Ascending aorta (tissue), 2 donors: ENCODE data around the gene CTNNA2. TPM values are rescaled to one million over a fixed set of nuclear protein-coding genes. Genes with fewer than 3 reads are reported as not detected.

ENCODE experiments used
- DNase-seq, 2 donors: peaks; one replicate each; pipeline ENCODE4 v3.0.0-alpha.2; 2019; ENCODE audit warnings: low spot score in 2 of 2
- H3K27ac ChIP-seq, 2 donors: fragments of 200-600 bp; sonication (generic); one replicate each; pipeline ENCODE4 v1.5.1; 2016 to 2017; ENCODE audit warnings: mild to moderate bottlenecking in 1 of 2
- H3K27me3 ChIP-seq: fragments of 200-600 bp; sonication (generic); one replicate; pipeline ENCODE4 v1.5.1; 2017
- H3K36me3 ChIP-seq, 2 donors: fragments of 200-600 bp; sonication (generic); one replicate each; pipeline ENCODE4 v1.5.1; 2016
- H3K4me1 ChIP-seq, 2 donors: fragments of 200-600 bp; sonication (generic); one replicate each; pipeline ENCODE4 v1.5.1; 2016 to 2017; ENCODE audit warnings: mild to moderate bottlenecking in 1 of 2
- H3K4me3 ChIP-seq, 2 donors: fragments of 200-600 bp; sonication (generic); one replicate each; pipeline ENCODE4 v1.5.1; 2016 to 2017; ENCODE audit warnings: mild to moderate bottlenecking in 1 of 2
- H3K9me3 ChIP-seq, 2 donors: fragments of 200-600 bp; sonication (generic); one replicate each; pipeline ENCODE4 v1.5.1; 2016
- intact Hi-C: fragments of 100-400 bp; cut with DNase I; formaldehyde crosslinking; loops from one replicate; pipeline ENCODE4 v1.15.1; 2023
- total RNA-seq: library from RNA; depleted of rRNA; stranded (reverse); fragments of >200 nt; gene quantifications from one replicate; pipeline ENCODE4 v1.1.0, GENCODE V29; 2016
- TF ChIP-seq, protein P1 (sequence below), 3 experiments: fragments of 200-600 bp in 2 of 3; fragments of 450-650 bp in 1 of 3; sonication (generic) in 2 of 3; IDR thresholded peaks; one replicate each; pipeline ENCODE4 v1.5.1; 2016 to 2019; ENCODE audit warnings: antibody characterized with exemption in 3 of 3, mild to moderate bottlenecking in 1 of 3, moderate library complexity in 1 of 3

The CTNNA2 gene
- total RNA-seq, 1 donor from 2014 or later, result not detected

DNA sequence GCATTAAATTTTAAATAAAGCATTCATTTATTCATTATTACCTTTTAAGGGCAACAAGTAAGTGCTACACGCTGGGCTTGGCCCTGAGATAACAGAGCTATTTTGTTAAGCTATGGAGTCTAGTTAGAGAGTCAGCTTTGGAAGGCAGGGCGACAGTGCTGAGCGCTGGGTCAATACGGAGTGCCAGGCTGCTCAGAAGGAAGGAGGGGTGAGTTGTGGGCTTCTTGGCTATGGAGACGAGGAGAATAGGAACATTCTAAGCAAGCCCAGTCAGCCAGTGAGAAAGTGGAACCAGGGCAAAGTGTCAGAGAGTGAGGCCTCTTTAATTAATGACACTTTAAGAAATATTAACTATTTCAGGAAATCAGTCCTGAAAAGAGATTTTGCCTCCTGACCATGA is 503.3 kb downstream of the CTNNA2 start:
- H3K9me3 ChIP-seq, result no peaks in the 10 kb centered on the region
- TF ChIP-seq, protein P1, sequence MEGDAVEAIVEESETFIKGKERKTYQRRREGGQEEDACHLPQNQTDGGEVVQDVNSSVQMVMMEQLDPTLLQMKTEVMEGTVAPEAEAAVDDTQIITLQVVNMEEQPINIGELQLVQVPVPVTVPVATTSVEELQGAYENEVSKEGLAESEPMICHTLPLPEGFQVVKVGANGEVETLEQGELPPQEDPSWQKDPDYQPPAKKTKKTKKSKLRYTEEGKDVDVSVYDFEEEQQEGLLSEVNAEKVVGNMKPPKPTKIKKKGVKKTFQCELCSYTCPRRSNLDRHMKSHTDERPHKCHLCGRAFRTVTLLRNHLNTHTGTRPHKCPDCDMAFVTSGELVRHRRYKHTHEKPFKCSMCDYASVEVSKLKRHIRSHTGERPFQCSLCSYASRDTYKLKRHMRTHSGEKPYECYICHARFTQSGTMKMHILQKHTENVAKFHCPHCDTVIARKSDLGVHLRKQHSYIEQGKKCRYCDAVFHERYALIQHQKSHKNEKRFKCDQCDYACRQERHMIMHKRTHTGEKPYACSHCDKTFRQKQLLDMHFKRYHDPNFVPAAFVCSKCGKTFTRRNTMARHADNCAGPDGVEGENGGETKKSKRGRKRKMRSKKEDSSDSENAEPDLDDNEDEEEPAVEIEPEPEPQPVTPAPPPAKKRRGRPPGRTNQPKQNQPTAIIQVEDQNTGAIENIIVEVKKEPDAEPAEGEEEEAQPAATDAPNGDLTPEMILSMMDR (IDR thresholded peaks at IDR 0.05), result no peak
- DNase-seq, result no peak
- intact Hi-C loops, result no loop called here
- H3K36me3 ChIP-seq, result no peaks in the 10 kb centered on the region
- no peaks in the 10 kb centered on the region for H3K4me1 ChIP-seq
- H3K27ac ChIP-seq, result no peak overlapping the region
- H3K4me3 ChIP-seq, result no peak overlapping the region
- no peaks in the 10 kb centered on the region for H3K27me3 ChIP-seq

DNA sequence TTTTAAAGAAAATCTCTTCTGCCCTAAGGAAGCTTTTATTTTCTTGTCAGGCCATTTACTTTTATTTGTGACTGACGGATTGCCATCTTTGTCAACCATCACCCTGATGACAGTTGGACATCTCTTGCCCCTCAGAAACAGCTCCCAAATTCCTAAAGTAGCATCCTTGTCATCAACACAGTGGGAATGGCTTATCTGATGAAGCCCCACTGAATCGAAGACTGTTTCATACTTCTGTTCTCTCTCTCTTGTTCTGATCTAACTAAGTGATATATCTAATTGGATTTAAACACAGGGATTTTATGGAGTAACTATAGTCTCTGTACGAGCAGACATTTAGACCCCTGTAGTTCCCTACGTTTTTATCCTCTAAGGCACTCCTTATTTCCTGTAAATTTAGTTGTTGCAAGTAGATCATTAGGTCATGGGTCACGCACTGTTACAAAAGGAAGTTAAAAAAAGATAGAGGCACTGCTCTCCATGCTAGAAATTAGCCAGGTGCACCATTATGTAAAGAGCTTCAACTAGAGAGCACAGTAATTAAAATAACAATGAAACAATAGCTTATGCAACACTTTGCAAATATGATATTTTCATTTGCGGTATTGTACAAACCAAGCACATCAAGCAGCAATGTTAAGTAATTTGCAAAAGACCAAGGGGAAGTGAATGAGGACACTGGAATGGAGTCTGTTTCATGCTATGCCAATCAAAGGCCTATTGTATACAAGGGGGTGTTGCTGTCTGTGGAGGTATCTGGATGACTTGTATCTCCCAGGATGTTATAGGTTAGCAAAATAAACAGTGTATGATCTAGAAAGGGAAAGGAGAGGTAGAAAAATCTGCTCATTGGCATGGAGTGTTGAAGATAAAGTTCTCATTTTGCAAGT is 507.0 kb downstream of the CTNNA2 start:
- no peak overlapping the region for H3K27ac ChIP-seq
- intact Hi-C loops, result no loop called here
- TF ChIP-seq, protein P1 (IDR thresholded peaks at IDR 0.05), result no peak
- H3K27me3 ChIP-seq, result no peaks in the 10 kb centered on the region
- no peaks in the 10 kb centered on the region for H3K36me3 ChIP-seq
- no peaks in the 10 kb centered on the region for H3K4me1 ChIP-seq
- H3K4me3 ChIP-seq, result no peak overlapping the region
- H3K9me3 ChIP-seq, result no peaks in the 10 kb centered on the region
- DNase-seq, result no peak

DNA sequence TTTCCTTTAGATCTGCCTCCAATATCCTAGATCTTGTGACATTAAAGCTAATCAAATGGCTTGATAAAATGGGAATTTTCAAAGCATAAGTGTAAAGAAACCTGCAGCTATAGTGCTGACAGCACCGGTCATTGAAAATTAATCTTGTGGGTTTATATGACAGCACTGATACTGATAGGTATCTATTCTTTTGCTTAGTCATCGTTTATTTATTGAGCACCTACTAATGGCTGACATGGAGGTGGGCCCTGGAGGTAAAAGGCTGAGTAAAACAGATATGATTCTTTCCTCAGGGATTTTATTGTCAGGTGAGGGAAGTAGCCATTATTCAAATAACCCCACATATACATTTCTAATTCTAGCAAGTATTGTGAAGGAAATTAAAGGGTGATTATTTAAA is 509.2 kb downstream of the CTNNA2 start:
- Histone ChIP-seq H3K36me3 (no peaks in the 10 kb centered on the region), H3K27me3 (no peaks in the 10 kb centered on the region), H3K27ac (no peak overlapping the region), H3K4me1 (no peaks in the 10 kb centered on the region), H3K4me3 (no peak overlapping the region), H3K9me3 (no peaks in the 10 kb centered on the region)
- intact Hi-C loops, result no loop called here
- TF ChIP-seq, protein P1 (IDR thresholded peaks at IDR 0.05), result no peak
- DNase-seq, result no peak

DNA sequence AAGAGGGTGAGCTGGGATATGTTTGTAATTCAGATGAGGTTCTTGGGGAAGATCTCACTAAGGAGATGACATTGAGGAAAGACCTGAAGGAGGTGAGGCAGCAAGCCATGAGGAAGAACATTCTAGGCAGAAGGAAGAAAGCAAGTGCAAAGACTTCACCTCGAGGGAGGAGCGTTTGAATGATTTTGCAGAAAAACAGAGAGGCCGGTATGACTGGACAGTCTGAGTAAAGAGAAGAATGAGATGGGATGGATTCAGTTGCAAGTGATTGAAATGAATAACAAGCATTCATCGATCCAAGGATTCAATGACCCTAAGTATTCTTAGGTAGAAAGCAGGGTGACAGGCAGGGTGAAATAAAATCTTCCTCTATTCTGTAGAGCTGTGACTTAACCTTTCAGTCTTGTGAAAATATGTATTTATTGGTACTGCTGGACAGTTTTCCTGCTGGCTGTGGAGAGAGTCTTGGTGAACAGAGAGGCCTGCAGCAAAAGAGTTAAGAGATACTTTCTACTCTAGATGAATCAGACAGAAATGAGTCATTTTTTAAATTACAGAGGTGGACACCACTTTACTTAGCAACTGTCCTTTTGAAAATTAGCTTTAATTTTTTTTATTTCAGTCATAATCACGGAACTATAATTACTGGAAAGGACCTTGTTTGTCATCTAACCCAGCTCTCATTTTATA is 513.3 kb downstream of the CTNNA2 start:
- H3K9me3 ChIP-seq, result no peaks in the 10 kb centered on the region
- H3K4me1 ChIP-seq, result no peaks in the 10 kb centered on the region
- no peak overlapping the region for H3K4me3 ChIP-seq
- TF ChIP-seq, protein P1 (IDR thresholded peaks at IDR 0.05), result no peak
- H3K27me3 ChIP-seq, result no peaks in the 10 kb centered on the region
- intact Hi-C loops, result no loop called here
- no peak for DNase-seq
- no peak overlapping the region for H3K27ac ChIP-seq
- H3K36me3 ChIP-seq, result no peaks in the 10 kb centered on the region

DNA sequence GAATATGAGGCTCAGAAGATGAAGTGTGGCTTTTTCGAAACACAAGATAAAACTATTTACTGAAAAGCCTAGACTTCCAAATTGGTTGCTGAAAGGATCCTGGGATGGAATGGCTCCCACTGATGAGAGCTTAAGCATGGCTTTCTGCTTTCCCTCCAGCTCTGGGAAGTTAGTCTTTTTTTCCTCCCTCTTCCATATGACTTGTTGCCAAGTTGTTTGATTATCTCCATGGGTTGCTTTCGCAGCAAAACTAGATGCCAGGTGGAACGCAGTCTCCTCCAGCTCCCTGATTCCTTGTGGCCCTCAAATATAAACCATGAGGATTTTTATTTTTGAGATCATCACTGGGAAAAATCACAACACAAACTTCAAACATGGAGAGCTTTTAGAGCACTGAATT is 515.2 kb downstream of the CTNNA2 start:
- Histone ChIP-seq H3K4me3 (no peak overlapping the region), H3K27ac (no peak overlapping the region), H3K9me3 (no peaks in the 10 kb centered on the region), H3K4me1 (no peaks in the 10 kb centered on the region), H3K27me3 (no peaks in the 10 kb centered on the region), H3K36me3 (no peaks in the 10 kb centered on the region)
- TF ChIP-seq, protein P1 (IDR thresholded peaks at IDR 0.05), result no peak
- no peak for DNase-seq
- intact Hi-C loops, result no loop called here
